ENCODE data around the gene FAAP100.

Gene FAAP100

GRCh38 chr17:81539571-81539900 is 12.6 kb downstream of the FAAP100 start:
- no peaks in the 10 kb centered on the region for H3F3A ChIP-seq (ENCODE audit: low read depth)
- H4K20me1 ChIP-seq (ENCODE audit: insufficient read depth, low read length, poor library complexity, severe bottlenecking): no peaks in the 10 kb centered on the region
- H3K9me2 ChIP-seq (replicated peaks; ENCODE audit: low read depth, low read length): no peaks in the 10 kb centered on the region
- no peak overlapping the region for H2AFZ ChIP-seq (ENCODE audit: low read length)
- H3K79me2 ChIP-seq (ENCODE audit: insufficient read depth, low read length): no peaks in the 10 kb centered on the region
- H3K9ac ChIP-seq (ENCODE audit: low read depth, low read length, poor library complexity, severe bottlenecking): no peak overlapping the region
- peaks cover 14% of the 10 kb centered on the region; the same call in 1 of the 2 replicates for H3K36me3 ChIP-seq (ENCODE audit: insufficient read depth, low read length)
- no peak for TF ChIP-seq CTCF (conservative IDR thresholded peaks at IDR 0.05; ENCODE audit: low read length)
- TF ChIP-seq EZH2phosphoT487 (IDR thresholded peaks at IDR 0.05; ENCODE audit: borderline replicate concordance): no peak
- peaks cover under 1% of the 10 kb centered on the region for H3K4me1 ChIP-seq (ENCODE audit: insufficient read depth, low read length, poor library complexity, severe bottlenecking)
- no peak overlapping the region for H3K4me2 ChIP-seq (ENCODE audit: low read depth, low read length, poor library complexity, severe bottlenecking)
- no peaks in the 10 kb centered on the region for H3K27me3 ChIP-seq (ENCODE audit: insufficient read depth, low read length, poor library complexity, severe bottlenecking)
- H3K9me3 ChIP-seq (ENCODE audit: insufficient read depth, low read depth, low read length): no peaks in the 10 kb centered on the region
- no peak overlapping the region for H3K4me3 ChIP-seq (ENCODE audit: low read length, poor library complexity, severe bottlenecking)

- H3K4me3 ChIP-seq (ENCODE audit: low read length, poor library complexity, severe bottlenecking): no peak overlapping the region
- H3K79me2 ChIP-seq (ENCODE audit: insufficient read depth, low read length): no peaks in the 10 kb centered on the region
- no peak overlapping the region for H3K9ac ChIP-seq (ENCODE audit: low read depth, low read length, poor library complexity, severe bottlenecking)
- no peaks in the 10 kb centered on the region for H3K27me3 ChIP-seq (ENCODE audit: insufficient read depth, low read length, poor library complexity, severe bottlenecking)
- no peaks in the 10 kb centered on the region for H4K20me1 ChIP-seq (ENCODE audit: insufficient read depth, low read length, poor library complexity, severe bottlenecking)
- peaks cover 10% of the 10 kb centered on the region; the same call in 1 of the 2 replicates for H3K36me3 ChIP-seq (ENCODE audit: insufficient read depth, low read length)
- H3K4me1 ChIP-seq (ENCODE audit: insufficient read depth, low read length, poor library complexity, severe bottlenecking): peaks cover 7% of the 10 kb centered on the region
- H3K9me3 ChIP-seq (ENCODE audit: insufficient read depth, low read depth, low read length): no peaks in the 10 kb centered on the region
- no peak overlapping the region for H3K4me2 ChIP-seq (ENCODE audit: low read depth, low read length, poor library complexity, severe bottlenecking)
- TF ChIP-seq CTCF (conservative IDR thresholded peaks at IDR 0.05; ENCODE audit: low read length): no peak
- TF ChIP-seq EZH2phosphoT487 (IDR thresholded peaks at IDR 0.05; ENCODE audit: borderline replicate concordance): no peak
- no peaks in the 10 kb centered on the region for H3F3A ChIP-seq (ENCODE audit: low read depth)
- no peaks in the 10 kb centered on the region for H3K9me2 ChIP-seq (replicated peaks; ENCODE audit: low read depth, low read length)
- H2AFZ ChIP-seq (ENCODE audit: low read length): no peak overlapping the region
Measured at GRCh38 chr17:81538651-81539570, 13.2 kb downstream of the FAAP100 start.

DNA sequence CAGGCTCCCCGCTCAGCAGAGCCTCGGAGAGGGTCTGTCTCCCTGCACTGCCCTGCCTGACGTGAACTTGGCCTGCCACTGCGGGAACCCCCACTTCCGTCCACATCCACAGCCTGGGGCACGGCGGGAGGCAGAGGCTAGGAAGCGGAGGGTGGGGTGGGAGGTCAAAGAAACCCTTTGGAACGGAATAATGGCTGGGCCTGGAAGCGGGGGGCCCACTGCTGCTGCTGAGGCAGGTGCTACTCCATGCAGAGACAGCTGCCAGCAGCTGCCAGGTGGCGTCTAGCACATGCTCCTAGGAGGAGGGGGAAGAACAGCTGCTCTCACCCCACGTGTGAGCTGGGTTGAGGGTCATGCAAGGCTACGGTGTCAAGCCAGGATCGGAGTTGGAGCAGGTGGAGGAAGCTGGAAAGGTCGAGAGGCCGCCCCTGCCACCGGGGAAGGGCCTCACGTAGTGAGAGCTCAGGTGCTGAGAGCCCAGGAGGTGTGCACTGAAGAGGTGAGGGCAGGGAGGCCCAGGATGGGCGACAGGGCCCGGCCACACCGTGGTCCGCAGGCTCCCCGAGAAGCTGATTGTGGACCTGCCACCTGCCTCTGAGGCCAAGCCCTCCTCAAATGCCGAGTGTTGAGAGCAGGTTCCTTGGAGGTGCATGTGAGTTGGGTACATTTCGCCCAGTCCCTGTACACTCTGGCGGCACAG is 14.1 kb downstream of the FAAP100 start:
- no peak overlapping the region for H3K4me2 ChIP-seq (ENCODE audit: low read depth, low read length, poor library complexity, severe bottlenecking)
- peaks cover 9% of the 10 kb centered on the region; the same call in 1 of the 2 replicates for H3K36me3 ChIP-seq (ENCODE audit: insufficient read depth, low read length)
- no peaks in the 10 kb centered on the region for H3K9me3 ChIP-seq (ENCODE audit: insufficient read depth, low read depth, low read length)
- no peak for TF ChIP-seq EZH2phosphoT487 (IDR thresholded peaks at IDR 0.05; ENCODE audit: borderline replicate concordance)
- no peak; the same call in none of the 2 replicates for TF ChIP-seq CTCF (conservative IDR thresholded peaks at IDR 0.05; ENCODE audit: low read length)
- H3K9ac ChIP-seq (ENCODE audit: low read depth, low read length, poor library complexity, severe bottlenecking): no peak overlapping the region
- H3K9me2 ChIP-seq (replicated peaks; ENCODE audit: low read depth, low read length): no peaks in the 10 kb centered on the region
- no peak overlapping the region for H3K4me3 ChIP-seq (ENCODE audit: low read length, poor library complexity, severe bottlenecking)
- no peaks in the 10 kb centered on the region for H3K27me3 ChIP-seq (ENCODE audit: insufficient read depth, low read length, poor library complexity, severe bottlenecking)
- peaks cover 4% of the 10 kb centered on the region; the same call in 1 of the 2 replicates for H3F3A ChIP-seq (ENCODE audit: low read depth)
- no peaks in the 10 kb centered on the region for H3K79me2 ChIP-seq (ENCODE audit: insufficient read depth, low read length)
- H2AFZ ChIP-seq (ENCODE audit: low read length): no peak overlapping the region
- H3K4me1 ChIP-seq (ENCODE audit: insufficient read depth, low read length, poor library complexity, severe bottlenecking): peaks cover 15% of the 10 kb centered on the region
- no peaks in the 10 kb centered on the region for H4K20me1 ChIP-seq (ENCODE audit: insufficient read depth, low read length, poor library complexity, severe bottlenecking)

All from Loucy (cell line).